Adrenal gland (tissue), 12 donors: ENCODE results near the gene PHF3. TPM values are rescaled to one million over a fixed set of nuclear protein-coding genes. Genes with fewer than 3 reads are reported as not detected.

ENCODE experiments used
- DNase-seq, 7 donors: peaks; one replicate each; pipeline ENCODE4 v3.0.0-alpha.2; 2019 to 2020
- H3K27ac ChIP-seq, 5 donors: fragments of 200-600 bp; sonication (generic) in 4 of 5; 1 replicate in 3 of 5; 2 replicates in 2 of 5; pipeline versions ENCODE4 v1.5.1 to v1.8.0; 2016 to 2020; ENCODE audit warnings: mild to moderate bottlenecking in 1 of 5
- H3K27me3 ChIP-seq: fragments of 200-600 bp; 2 replicates; pipeline ENCODE4 v1.8.0; 2021
- H3K36me3 ChIP-seq, 2 donors: fragments of 200-600 bp; replicated peaks in 1 of 2; 1 replicate in 1 of 2; 2 replicates in 1 of 2; pipeline versions ENCODE4 v1.5.1 to v1.8.0; 2018 to 2022
- H3K4me1 ChIP-seq, 2 donors: fragments of 200-600 bp; replicated peaks in 1 of 2; 1 replicate in 1 of 2; 2 replicates in 1 of 2; pipeline versions ENCODE4 v1.5.1 to v1.8.0; 2018 to 2021
- H3K4me3 ChIP-seq, 4 donors: fragments of 200-600 bp; sonication (generic) in 3 of 4; one replicate each; pipeline ENCODE4 v1.5.1; 2016 to 2018
- H3K9me3 ChIP-seq, 3 donors: fragments of 200-600 bp; sonication (generic) in 1 of 3; replicated peaks in 1 of 3; 1 replicate in 2 of 3; 2 replicates in 1 of 3; pipeline versions ENCODE4 v1.5.1 to v1.8.0; 2016 to 2021
- CTCF ChIP-seq, 6 experiments: fragments of 450-650 bp in 4 of 6; fragments of 200-600 bp in 2 of 6; sonication (generic) in 1 of 6; IDR thresholded peaks; 1 replicate in 5 of 6; 2 replicates in 1 of 6; pipeline versions ENCODE4 v1.5.1 to v1.8.0; 2016 to 2021; ENCODE audit warnings: antibody characterized with exemption in 6 of 6, mild to moderate bottlenecking in 2 of 6, moderate library complexity in 1 of 6
- POLR2A ChIP-seq, 2 donors: fragments of 450-650 bp; IDR thresholded peaks; one replicate each; pipeline ENCODE4 v1.6.1; 2017; ENCODE audit warnings: antibody characterized with exemption in 2 of 2, mild to moderate bottlenecking in 2 of 2, moderate library complexity in 1 of 2
- WGBS, 4 donors: extraction: QIAGEN DNeasy Blood & Tissue Kit in 2 of 4; methylation state at CpG; one replicate each; pipeline versions ENCODE4 v1.1.5 to v1.1.7; 2013 to 2017; 5-methylcytosine and 5-hydroxymethylcytosine counted together
- intact Hi-C, 2 donors: fragments of 100-400 bp; cut with DNase I; formaldehyde crosslinking; loops; one replicate each; pipeline versions ENCODE4 v1.14.1 to v1.15.0; 2022 to 2023
- polyA plus RNA-seq, 3 donors: library from polyadenylated mRNA; stranded (reverse); fragments of 200-250 nt in 2 of 3; fragments of 350-450 nt in 1 of 3; fragmentation: Illumina TruSeq in 1 of 3; extraction: RNeasy Lipid Tissue Mini Kit (QIAGEN cat#74804) in 1 of 3; gene quantifications; one replicate each; pipeline ENCODE4 v1.2.3, GENCODE V29; 2013 to 2014
- total RNA-seq, 9 donors: library from RNA; depleted of rRNA in 4 of 9; stranded (reverse); fragments of >200 nt in 4 of 9; fragments of 120-200 nt in 1 of 9; fragmentation: NEBNext Ultra II Directional in 1 of 9; extraction: Animal tissue kit (Norgen Biotek cat#: 25700) in 1 of 9; gene quantifications; one replicate each; pipeline versions ENCODE4 v1.1.0 to v1.2.4, GENCODE V29; 2013 to 2023
- donor health status: healthy with polysubstance abuse.
- donor health status: Bipolar disorder and iron deficiency.
- donor health status: DM: yes; HTN: yes; CAD: no.
- donor health status: DM: no; HTN: no; CAD: no.
- donor health status: DM: no; HTN: no; CAD: no.
- donor health status: DM: yes; HTN: yes; CAD: no.

Gene PHF3
- total and polyA plus RNA-seq, 12 donors = 9.7 to 104 (median 57.0) TPM

- H3K27ac ChIP-seq = peak overlapping the region in 2 of 5 donors; percentile 10 to 44
- H3K36me3 ChIP-seq = no peaks in the 10 kb centered on the region
- 41 to 63% (median 48%) methylated on average over 1 of the region's 1 CpG for WGBS, 4 donors
- no peak overlapping the region for H3K4me3 ChIP-seq
- no peaks in the 10 kb centered on the region for H3K9me3 ChIP-seq
- peaks cover 33 to 42% of the 10 kb centered on the region in 2 donors for H3K4me1 ChIP-seq
- H3K27me3 ChIP-seq = no peaks in the 10 kb centered on the region
- no peak for DNase-seq
- intact Hi-C loops = no loop called here
- TF ChIP-seq CTCF (IDR thresholded peaks at IDR 0.05) (no peak), POLR2A (IDR thresholded peaks at IDR 0.05) (no peak)
These were observed 39.5 kb downstream of the PHF3 start for GRCh38 chr6:63675138-63675537.

GRCh38 chr6:63676412-63677114 is 41.0 kb downstream of the PHF3 start:
- no peaks in the 10 kb centered on the region for H3K36me3 ChIP-seq
- WGBS, 4 donors = 87 to 92% (median 89%) methylated on average over 3 of the region's 3 CpGs
- H3K9me3 ChIP-seq = no peaks in the 10 kb centered on the region
- no peak for DNase-seq
- H3K27me3 ChIP-seq = no peaks in the 10 kb centered on the region
- peaks cover 40 to 49% of the 10 kb centered on the region in 2 donors for H3K4me1 ChIP-seq
- no peak overlapping the region for H3K4me3 ChIP-seq
- H3K27ac ChIP-seq = peak overlapping the region in 3 of 5 donors; percentile 50 to 66 (median 52)
- TF ChIP-seq CTCF (IDR thresholded peaks at IDR 0.05) = no peak
- no peak for TF ChIP-seq POLR2A (IDR thresholded peaks at IDR 0.05)
- intact Hi-C loops = no loop called here

GRCh38 chr6:63677282-63677681 is 41.7 kb downstream of the PHF3 start:
- peak overlapping the region in 3 of 5 donors; percentile 50 to 66 (median 52) for H3K27ac ChIP-seq
- H3K9me3 ChIP-seq = no peaks in the 10 kb centered on the region
- peaks cover 43 to 55% of the 10 kb centered on the region in 2 donors for H3K4me1 ChIP-seq
- no peaks in the 10 kb centered on the region for H3K27me3 ChIP-seq
- WGBS, 4 donors = 19 to 22% (median 21%) methylated on average over 1 of the region's 1 CpG
- TF ChIP-seq POLR2A (IDR thresholded peaks at IDR 0.05) = no peak
- no peak for TF ChIP-seq CTCF (IDR thresholded peaks at IDR 0.05)
- intact Hi-C loops = no loop called here
- H3K4me3 ChIP-seq = no peak overlapping the region
- DNase-seq = peak in 1 of 7 donors; percentile 16
- H3K36me3 ChIP-seq = no peaks in the 10 kb centered on the region

GRCh38 chr6:63683071-63683603 is 47.5 kb downstream of the PHF3 start:
- intact Hi-C loops = no loop called here
- no peak for DNase-seq
- H3K27ac ChIP-seq = no peak overlapping the region
- H3K36me3 ChIP-seq = peaks cover 0 to 12% of the 10 kb centered on the region in 2 donors
- no peaks in the 10 kb centered on the region for H3K27me3 ChIP-seq
- no peak overlapping the region for H3K4me3 ChIP-seq
- TF ChIP-seq POLR2A (IDR thresholded peaks at IDR 0.05) (no peak), CTCF (IDR thresholded peaks at IDR 0.05) (no peak)
- peaks cover 19 to 34% of the 10 kb centered on the region in 2 donors for H3K4me1 ChIP-seq
- no peaks in the 10 kb centered on the region for H3K9me3 ChIP-seq
- WGBS, 4 donors = 86 to 87% (median 86%) methylated on average over 1 of the region's 1 CpG
